NOMO-1 treated with DMSO at 0.1 percent for 48 hours (cell line): Measurements from ENCODE around the gene PLXNC1.

Source experiments
- DNase-seq: peaks from one replicate; lab custom pipeline; 2025; ENCODE audit not compliant: unreplicated experiment; lab: John Stamatoyannopoulos, UW

The PLXNC1 gene

GRCh38 chr12:94263011-94263811 is 114.8 kb downstream of the PLXNC1 start:
- peak; percentile 86 for DNase-seq

DNA sequence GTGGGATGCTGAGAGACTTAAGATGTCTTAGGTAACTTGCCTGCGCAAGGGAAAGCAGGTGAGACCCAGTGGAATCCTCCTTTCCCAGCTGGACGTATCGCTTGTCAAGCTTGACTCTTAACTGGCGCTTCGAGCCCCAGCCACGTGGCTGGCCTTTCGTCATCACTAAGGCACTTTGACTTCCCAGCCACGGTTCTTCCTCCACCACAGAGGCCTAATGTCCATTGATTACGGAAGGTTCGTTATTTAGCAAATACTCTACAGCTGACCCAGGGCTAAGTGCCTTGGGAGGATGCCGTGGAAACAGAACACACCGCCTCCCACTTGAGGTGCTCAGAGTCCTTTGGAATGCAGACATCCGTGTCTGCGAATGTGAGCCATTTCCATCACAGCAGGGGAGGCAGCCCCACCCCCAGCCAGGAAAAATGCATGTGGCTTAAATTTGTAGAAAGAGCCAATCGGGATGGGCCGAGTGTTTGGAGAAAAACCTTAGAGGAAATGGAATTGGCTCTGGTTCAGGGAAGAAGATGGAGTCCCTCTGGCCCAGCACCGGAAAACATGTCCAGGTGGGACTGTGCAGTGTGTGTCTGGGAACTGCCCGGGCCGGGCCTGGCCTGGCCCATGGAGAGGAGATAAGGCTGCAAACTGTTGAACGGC is 115.7 kb downstream of the PLXNC1 start:
- DNase-seq: no peak

DNA sequence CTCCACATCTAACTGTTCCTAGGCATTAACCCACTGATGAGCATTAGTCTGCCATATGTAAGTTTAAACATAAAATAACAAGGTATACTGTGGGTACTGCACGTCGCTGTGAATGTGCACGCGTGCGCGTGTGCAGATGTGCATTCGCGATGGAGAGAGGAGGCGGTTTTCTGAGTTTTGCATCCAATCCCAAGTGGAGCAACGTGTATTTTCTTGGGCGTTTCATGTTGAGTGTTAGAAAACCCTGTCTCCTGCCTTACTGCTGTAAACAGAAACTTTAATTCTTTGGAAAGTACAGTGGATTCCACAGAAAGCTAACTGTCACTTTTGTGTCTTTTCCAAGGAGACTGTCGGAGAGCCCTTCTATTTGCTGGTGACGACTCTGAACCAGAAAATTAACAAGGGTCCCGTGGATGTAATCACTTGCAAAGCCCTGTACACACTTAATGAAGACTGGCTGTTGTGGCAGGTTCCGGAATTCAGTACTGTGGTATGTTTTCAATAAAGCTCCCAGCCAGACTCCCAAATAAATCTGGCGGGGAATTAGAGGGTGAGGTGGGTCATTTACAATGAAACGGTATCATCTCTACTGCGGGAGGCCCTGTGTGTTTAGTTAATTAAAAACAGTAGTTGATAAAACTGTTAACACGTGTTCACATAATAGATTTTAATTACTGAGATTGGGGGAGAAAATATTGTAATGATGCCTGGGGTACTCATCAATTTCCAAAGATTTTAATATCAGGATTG is 116.5 kb downstream of the PLXNC1 start:
- no peak for DNase-seq

- DNase-seq: peak; percentile 13
Measured at GRCh38 chr12:94265539-94265938, 117.2 kb downstream of the PLXNC1 start.

GRCh38 chr12:94265966-94266745 is 117.8 kb downstream of the PLXNC1 start:
- peak; percentile 20 for DNase-seq

- DNase-seq: peak; percentile 73
Measured at GRCh38 chr12:94266796-94267536, 118.6 kb downstream of the PLXNC1 start.

DNA sequence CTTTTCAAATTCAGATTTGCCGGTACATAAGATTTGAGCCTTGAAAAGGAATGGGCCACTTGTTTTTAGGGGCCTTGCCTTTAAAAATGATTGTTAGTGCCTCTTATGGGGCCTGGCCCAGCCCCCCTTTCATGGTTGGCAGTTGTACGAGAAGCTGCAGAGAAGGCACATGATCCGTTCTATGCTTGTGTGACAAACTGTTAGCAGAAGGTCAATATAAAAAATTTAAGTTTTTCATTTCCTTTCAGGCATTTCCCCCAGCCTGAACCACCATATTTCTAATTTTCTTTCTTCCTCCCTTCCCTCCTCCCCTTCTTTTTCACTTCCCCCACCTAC is 119.1 kb downstream of the PLXNC1 start:
- no peak for DNase-seq

DNA sequence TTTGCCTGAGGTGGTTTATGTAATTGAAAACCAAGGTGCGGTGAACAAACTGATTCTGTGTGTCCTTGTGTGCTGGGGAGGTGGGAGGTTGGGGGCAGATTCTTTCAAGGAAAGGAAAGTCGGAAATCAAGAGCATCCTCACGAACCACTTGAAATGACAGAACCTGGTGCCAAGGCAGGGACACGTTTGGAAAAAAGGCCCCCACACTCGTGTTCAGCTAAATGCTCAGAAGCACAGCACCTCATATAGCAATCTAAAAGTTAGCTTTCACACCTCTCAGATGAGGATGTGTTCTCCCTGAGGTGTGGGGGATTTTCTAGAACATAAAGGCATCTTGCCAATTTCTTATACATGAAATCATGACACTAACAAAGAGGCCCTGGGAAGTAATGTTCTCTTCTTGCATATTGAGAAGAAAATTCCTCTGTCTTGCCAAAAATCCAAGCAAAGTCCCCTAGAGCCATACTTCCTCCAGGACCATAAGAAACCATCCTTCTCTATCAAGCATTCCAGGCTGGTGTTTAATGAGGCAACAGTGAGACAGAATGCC is 119.6 kb downstream of the PLXNC1 start:
- no peak for DNase-seq

DNA sequence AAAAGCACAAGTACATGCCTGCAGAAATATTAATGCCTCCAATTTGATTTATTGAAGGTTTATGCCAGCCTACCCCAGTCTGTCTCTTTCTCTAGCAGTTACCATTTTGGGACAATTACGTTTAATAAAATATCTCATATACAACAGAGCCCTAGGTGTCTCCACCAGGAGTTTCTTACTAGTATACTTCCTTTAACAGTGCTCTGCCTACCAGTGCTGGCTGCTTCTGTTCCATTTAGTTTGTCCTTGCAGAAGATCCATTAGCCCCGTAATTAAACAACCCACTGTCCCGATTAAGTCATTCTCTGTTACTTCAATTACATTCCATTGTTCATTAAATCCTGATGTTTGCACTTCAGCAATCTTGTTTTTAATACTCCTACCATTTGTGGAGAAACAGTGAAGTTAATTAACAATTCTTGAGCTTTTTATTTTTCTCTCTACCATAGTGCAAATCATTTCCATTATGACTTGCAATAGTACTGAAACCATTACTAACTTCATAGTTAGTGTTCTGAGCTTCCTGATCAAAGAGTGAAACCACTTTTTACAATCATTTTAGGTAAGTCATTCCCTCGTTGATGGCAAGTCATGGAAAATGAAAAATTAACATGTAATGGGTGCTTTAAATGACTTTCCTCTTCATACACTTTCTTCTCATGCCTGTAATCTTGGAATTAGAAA is 121.1 kb downstream of the PLXNC1 start:
- no peak for DNase-seq

- DNase-seq: no peak
Measured at GRCh38 chr12:94271351-94271750, 123.0 kb downstream of the PLXNC1 start.

DNA sequence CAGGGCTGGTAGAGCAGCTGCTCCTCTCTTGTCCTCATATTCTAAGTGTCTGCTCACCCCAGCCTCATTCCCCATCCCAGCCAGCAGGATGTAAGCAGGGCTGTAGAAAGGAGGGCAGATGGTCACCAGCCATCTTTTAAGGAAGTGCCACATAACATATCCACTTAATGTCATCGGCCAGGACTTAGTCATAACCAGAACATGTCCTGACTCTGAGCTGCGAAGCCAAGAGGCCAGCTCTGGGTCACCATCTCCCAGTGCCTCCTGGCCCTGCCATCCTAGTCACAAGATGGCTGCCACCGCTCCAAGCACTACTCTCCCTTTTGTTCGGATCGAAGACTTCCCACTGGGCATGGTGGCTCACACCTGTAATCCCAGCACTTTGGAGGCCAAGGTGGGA is 123.9 kb downstream of the PLXNC1 start:
- DNase-seq: no peak

DNA sequence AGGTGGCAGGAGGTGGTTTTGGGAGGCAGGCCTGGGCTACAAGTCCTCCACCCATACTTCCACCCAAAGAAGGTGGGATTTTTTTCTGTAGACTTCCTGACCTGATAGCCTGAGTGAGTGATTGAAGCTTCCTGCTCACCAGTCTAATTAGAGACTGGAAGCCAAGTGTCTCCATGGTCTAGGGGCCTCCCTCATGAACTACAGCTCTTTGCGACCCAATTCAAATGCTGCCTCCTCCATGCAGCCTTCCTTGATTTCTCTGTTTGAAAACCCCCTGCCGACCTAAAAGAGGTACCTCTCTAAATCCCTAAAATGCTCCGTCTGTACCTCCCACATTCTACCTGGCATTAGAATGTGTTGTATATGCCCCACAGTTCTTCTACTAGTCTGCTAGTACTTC is 124.9 kb downstream of the PLXNC1 start:
- DNase-seq: no peak

DNA sequence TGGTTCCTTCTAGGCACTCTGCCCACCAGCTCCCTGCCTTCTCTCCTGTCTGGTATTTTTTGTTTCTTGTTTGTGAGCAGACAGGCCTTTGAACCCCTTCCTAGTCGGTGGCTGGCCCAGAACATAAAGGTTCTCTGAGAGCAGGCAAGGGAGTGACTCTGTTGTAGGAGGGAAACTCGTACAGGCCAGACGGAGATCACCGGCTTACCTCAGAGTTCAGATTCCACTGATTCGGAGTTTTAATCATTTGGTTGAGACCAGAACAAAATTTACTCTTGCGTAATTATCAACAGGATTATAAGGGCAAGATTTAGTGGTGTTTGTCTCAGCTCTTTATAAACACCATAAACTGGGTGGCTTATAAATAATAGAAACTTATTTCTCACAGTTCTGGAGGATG is 128.3 kb downstream of the PLXNC1 start:
- DNase-seq: no peak

- DNase-seq: no peak
Measured at GRCh38 chr12:94277426-94278000, 129.1 kb downstream of the PLXNC1 start.

DNA sequence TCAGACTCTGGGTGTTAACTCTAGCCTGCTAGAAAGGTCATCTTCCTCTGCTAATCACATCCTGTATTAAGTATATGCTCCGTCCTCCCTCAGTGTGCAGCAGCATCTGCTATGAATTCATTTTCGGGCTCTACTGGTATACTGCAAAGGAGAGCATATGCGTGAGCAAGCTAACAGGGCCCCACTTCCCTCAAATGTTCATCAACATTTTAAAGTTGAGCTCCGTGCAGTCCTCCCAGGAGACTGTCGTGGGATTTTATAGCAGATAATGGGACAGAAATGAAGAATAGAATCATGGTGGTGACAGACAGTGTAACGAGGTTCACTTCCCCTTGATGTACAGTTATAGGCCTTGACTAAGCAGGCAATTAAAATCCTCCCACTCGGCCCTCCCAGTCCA is 131.7 kb downstream of the PLXNC1 start:
- no peak for DNase-seq

GRCh38 chr12:94282675-94283074 is 134.3 kb downstream of the PLXNC1 start:
- DNase-seq: no peak

DNA sequence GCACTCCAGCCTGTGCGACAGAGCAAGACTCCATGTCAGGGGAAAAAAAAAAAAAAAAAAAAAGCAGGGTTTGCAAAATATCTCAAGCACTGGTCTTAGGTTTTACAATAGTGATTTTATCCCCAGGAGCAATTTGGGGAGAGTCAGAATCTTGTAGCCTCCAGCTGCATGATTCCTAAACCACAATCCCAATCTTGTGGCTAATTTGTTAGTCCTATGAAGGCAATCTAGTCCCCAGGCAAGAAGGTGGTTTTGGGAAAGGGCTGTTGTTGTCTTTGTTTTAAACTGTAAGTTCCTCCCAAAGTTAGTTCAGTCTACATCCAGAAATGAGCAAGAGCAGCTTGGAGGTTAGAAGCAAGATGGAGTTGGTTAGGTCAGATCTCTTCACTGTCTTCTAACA is 135.7 kb downstream of the PLXNC1 start:
- DNase-seq: no peak

DNA sequence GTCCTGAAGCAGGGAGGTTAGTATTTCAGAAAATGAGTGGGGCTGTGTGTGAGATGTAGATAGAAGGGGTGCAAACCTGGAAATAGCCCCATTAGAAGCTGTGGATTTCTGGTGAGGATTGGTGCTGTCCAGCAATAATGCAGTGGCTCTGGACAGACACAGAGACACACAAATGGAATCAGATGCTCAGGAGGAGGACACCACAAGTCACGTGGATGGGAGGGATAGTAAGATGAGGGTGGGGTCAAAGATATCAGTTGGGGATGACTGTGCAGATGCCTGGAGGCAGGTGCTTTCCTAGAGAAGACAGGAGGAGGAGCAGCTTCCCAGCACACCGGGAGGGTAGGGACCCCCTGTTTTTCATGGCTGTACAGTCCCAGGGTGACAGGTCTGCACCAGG is 136.5 kb downstream of the PLXNC1 start:
- no peak for DNase-seq

- DNase-seq: no peak
Measured at GRCh38 chr12:94285943-94286582, 137.7 kb downstream of the PLXNC1 start.
